Mesodermal cell (in vitro differentiated cells): ENCODE data around the gene MATCAP1. TPM values are rescaled to one million over a fixed set of nuclear protein-coding genes. Genes with fewer than 3 reads are reported as not detected.

Experiments
- H3K27ac ChIP-seq: 2 replicates; pipeline ENCODE4 v1.7.0; 2013; ENCODE audit warnings: mild to moderate bottlenecking, low read depth, low read length, moderate library complexity; ENCODE audit not compliant: severe bottlenecking
- H3K36me3 ChIP-seq: 2 replicates; pipeline ENCODE4 v1.7.1; 2013; ENCODE audit warnings: mild to moderate bottlenecking, low read length, moderate library complexity; ENCODE audit not compliant: control insufficient read depth, insufficient read depth
- H3K4me1 ChIP-seq: one replicate; pipeline ENCODE4 v1.7.1; 2013; ENCODE audit warnings: mild to moderate bottlenecking, low read length; ENCODE audit not compliant: insufficient read depth, control insufficient read depth, poor library complexity, severe bottlenecking
- H3K4me3 ChIP-seq: 2 replicates; pipeline ENCODE4 v1.7.0; 2013; ENCODE audit warnings: low read length, control low read depth, mild to moderate bottlenecking; ENCODE audit not compliant: insufficient read depth, poor library complexity, severe bottlenecking; ENCODE audit errors: extremely low read depth
- H3K9me3 ChIP-seq: 2 replicates; pipeline ENCODE4 v1.7.1; 2013; ENCODE audit warnings: mild to moderate bottlenecking, low read length, moderate library complexity; ENCODE audit not compliant: control insufficient read depth
- WGBS, 2 experiments: methylation state at CpG; one replicate each; pipeline ENCODE4 v1.1.5; 2013; ENCODE audit warnings: missing lambda C conversion rate in 2 of 2; ENCODE audit not compliant: insufficient coverage in 2 of 2; 5-methylcytosine and 5-hydroxymethylcytosine counted together
- polyA plus RNA-seq, 2 experiments: library from polyadenylated mRNA; stranded (reverse); fragments of 50-300 nt; gene quantifications; one replicate each; pipeline ENCODE4 v1.2.3, GENCODE V29; 2013

Gene MATCAP1
- polyA plus RNA-seq (2013, experiment 1 of 2), result 42.3 TPM
- polyA plus RNA-seq (2013, experiment 2 of 2), result 36.5 TPM

GRCh38 chr16:67183627-67184452 lies at the start of gene MATCAP1:
Gene MATCAP1, minus strand, starts transcription at chr16:67183963. Its CDS starts 3,353 bp downstream, at chr16:67180610.
- no peaks in the 10 kb centered on the region for H3K9me3 ChIP-seq
- H3K27ac ChIP-seq, result peak within 1 kb of the TSS; percentile 98
- peak within 1 kb of the TSS; percentile 61 for H3K4me3 ChIP-seq
- peaks cover 25% of the 10 kb centered on the region for H3K4me1 ChIP-seq
- WGBS, 2 experiments, result 0 to 1% methylated on average over 52 to 71 of the region's 77 CpGs
- H3K36me3 ChIP-seq, result peaks cover 19% of the 10 kb centered on the region

GRCh38 chr16:67230809-67231660 lies 47.3 kb upstream of the MATCAP1 start:
- WGBS, 2 experiments, result 95 to 97% methylated on average over 8 to 12 of the region's 12 CpGs
- no peak overlapping the region for H3K27ac ChIP-seq
- peaks cover 80% of the 10 kb centered on the region for H3K36me3 ChIP-seq
- no peak overlapping the region for H3K4me3 ChIP-seq
- no peaks in the 10 kb centered on the region for H3K9me3 ChIP-seq
- H3K4me1 ChIP-seq, result peaks cover 8% of the 10 kb centered on the region

GRCh38 chr16:67229906-67230808 lies 46.4 kb upstream of the MATCAP1 start:
- WGBS, 2 experiments, result 97% methylated on average over 27 to 30 of the region's 32 CpGs
- no peak overlapping the region for H3K27ac ChIP-seq
- H3K9me3 ChIP-seq, result no peaks in the 10 kb centered on the region
- H3K36me3 ChIP-seq, result peaks cover 71% of the 10 kb centered on the region
- H3K4me3 ChIP-seq, result no peak overlapping the region
- H3K4me1 ChIP-seq, result peaks cover 10% of the 10 kb centered on the region

GRCh38 chr16:67228905-67229304 lies 45.1 kb upstream of the MATCAP1 start:
- Histone ChIP-seq H3K27ac (no peak overlapping the region), H3K4me3 (no peak overlapping the region), H3K4me1 (peaks cover 10% of the 10 kb centered on the region), H3K36me3 (peaks cover 59% of the 10 kb centered on the region), H3K9me3 (no peaks in the 10 kb centered on the region)
- 93 to 98% methylated on average over 7 to 9 of the region's 9 CpGs for WGBS, 2 experiments

GRCh38 chr16:67228034-67228785 lies 44.4 kb upstream of the MATCAP1 start:
- H3K4me3 ChIP-seq, result peak overlapping the region; percentile 100
- peaks cover 52% of the 10 kb centered on the region for H3K36me3 ChIP-seq
- peaks cover 10% of the 10 kb centered on the region for H3K4me1 ChIP-seq
- WGBS, 2 experiments, result 98 to 99% methylated on average over 5 to 7 of the region's 9 CpGs
- no peaks in the 10 kb centered on the region for H3K9me3 ChIP-seq
- no peak overlapping the region for H3K27ac ChIP-seq

- Histone ChIP-seq H3K36me3 (peaks cover 48% of the 10 kb centered on the region), H3K4me3 (peak overlapping the region; percentile 100), H3K27ac (peak overlapping the region; percentile 57), H3K4me1 (peaks cover 10% of the 10 kb centered on the region), H3K9me3 (no peaks in the 10 kb centered on the region)
- WGBS, 2 experiments, result 27 to 30% methylated on average over 11 to 12 of the region's 12 CpGs
These were observed 43.8 kb upstream of the MATCAP1 start for GRCh38 chr16:67227567-67227921.

- Histone ChIP-seq H3K4me3 (peak within 1 kb of the TSS; percentile 100), H3K27ac (peak within 1 kb of the TSS; percentile 57), H3K36me3 (peaks cover 43% of the 10 kb centered on the region), H3K4me1 (peaks cover 10% of the 10 kb centered on the region), H3K9me3 (no peaks in the 10 kb centered on the region)
- 1% methylated on average over 39 to 45 of the region's 46 CpGs for WGBS, 2 experiments
These were observed 43.2 kb upstream of the MATCAP1 start, which contains the start of gene TMEM208 for GRCh38 chr16:67226804-67227566. Gene TMEM208, plus strand, starts transcription at chr16:67227130. Its CDS starts 89 bp downstream, at chr16:67227219.

GRCh38 chr16:67226295-67226803 lies 42.6 kb upstream of the MATCAP1 start:
- Histone ChIP-seq H3K9me3 (no peaks in the 10 kb centered on the region), H3K36me3 (peaks cover 36% of the 10 kb centered on the region), H3K4me1 (peaks cover 10% of the 10 kb centered on the region), H3K4me3 (peak overlapping the region; percentile 100), H3K27ac (no peak overlapping the region)
- 16 to 19% methylated on average over 11 to 12 of the region's 12 CpGs for WGBS, 2 experiments

GRCh38 chr16:67223992-67224391 lies 40.2 kb upstream of the MATCAP1 start:
- H3K4me1 ChIP-seq, result peaks cover 10% of the 10 kb centered on the region
- H3K27ac ChIP-seq, result no peak overlapping the region
- H3K9me3 ChIP-seq, result no peaks in the 10 kb centered on the region
- H3K36me3 ChIP-seq, result peaks cover 13% of the 10 kb centered on the region
- WGBS, 2 experiments, result 90 to 100% methylated on average over 2 of the region's 3 CpGs
- no peak overlapping the region for H3K4me3 ChIP-seq
